CD1c-positive myeloid dendritic cell (primary cell): ENCODE measurements around the gene TBXA2R.
"Not testable (repeated sequence)": the region's sequence is repeated elsewhere in the genome, so short reads cannot be mapped to it uniquely, and the experiment has no call there.

Source experiments
- DNase-seq: peaks from one replicate; pipeline ENCODE4 v3.0.0-alpha.2; 2016; ENCODE audit errors: extremely low spot score

TBXA2R gene

GRCh38 chr19:3606690-3607289 lies at the start of gene TBXA2R:
Gene TBXA2R (minus strand): TSS chr19:3606875. CDS start chr19:3600634, 6,241 bp downstream.
- DNase-seq = peak; percentile 53

- no peak for DNase-seq
Measured at GRCh38 chr19:3656073-3656746, 49.5 kb upstream of the TBXA2R start.

GRCh38 chr19:3655402-3656072 lies 48.9 kb upstream of the TBXA2R start:
- DNase-seq = no peak

DNA sequence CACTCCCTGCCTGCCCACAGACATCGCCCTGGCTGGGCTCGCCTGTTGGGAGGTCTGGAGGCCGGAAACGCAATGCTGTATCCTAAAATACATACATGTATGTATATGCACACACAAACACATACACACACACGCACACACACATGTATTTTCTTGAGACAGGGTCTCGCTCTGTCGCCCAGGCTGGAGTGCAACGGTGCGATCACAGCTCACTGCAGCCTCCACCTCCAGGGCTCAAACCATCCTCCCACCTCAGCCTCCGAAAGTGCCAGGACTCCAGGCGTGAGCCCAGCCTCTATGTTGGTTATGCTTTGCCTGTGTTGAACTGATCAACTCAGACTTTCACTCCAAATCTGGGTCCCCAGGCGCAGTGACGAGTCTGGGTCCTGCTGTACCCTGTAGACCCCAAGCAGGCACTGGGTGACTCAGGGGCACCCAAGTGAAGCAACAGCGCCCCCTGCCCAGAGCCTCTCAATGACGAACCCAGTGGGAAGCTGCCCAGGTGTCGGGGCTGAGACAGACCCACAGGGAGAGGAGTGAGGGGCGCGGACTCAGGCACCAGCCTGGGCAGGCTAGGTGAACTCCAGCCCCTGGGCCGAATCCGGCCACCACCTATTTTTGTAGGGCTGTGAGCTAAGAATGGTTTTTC lies 47.3 kb upstream of the TBXA2R start:
- no peak for DNase-seq

DNA sequence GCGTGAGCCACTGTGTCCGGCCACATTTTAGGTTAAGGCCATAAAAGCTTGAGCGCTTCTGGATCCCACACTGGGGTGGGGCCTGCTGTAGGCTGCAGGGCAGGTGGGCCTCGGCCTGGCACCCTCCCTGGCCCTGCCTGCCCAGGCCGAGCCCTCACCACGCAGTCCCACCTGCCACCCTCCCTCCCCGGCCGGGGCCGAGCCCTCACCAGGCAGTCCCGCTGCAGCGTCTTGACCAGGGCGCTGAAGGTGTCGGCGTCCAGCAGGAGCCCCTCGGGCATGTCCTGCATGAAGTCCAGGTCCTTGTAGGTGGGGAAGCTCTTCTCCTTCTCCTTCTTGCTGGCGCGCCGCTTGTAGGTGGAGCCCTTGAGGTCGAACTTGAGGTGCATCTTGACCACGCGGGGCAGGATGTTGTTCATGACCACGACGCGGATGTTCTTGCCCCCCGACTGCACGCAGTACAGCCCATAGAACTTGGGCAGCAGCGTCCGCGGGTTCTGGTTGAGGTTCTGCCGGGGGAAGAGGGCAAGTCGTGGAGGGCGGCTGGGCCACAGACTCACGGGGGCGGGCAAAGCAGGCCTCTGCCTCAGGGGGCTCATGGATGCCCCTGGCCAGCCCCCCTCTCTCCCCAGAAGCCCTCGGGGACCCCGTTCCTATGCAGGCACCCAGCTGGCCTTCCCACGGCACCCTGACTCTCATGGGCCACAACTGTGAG lies 46.6 kb upstream of the TBXA2R start:
- DNase-seq = no peak

- DNase-seq = no peak
Measured at GRCh38 chr19:3652422-3652821, 45.7 kb upstream of the TBXA2R start.

DNA sequence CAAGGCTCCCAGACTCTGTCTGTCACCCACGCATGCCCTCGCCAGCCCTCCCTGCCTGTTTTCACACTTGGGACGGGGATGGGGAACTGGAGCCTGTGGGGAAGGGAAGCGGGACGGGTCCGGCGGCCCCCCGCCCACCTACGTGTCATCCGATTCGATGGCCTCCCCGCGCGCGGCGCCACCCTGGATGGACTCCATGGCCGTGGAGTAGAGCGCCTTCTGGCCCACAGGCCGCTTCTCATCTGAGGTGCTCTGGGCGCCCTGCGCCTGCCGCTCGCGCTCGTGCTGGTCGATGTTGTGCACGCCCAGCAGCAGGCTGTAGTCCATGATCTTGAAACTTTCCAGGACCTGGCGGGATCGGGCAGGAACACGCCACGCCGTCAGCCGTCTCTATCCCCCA lies 45.0 kb upstream of the TBXA2R start:
- DNase-seq = no peak

GRCh38 chr19:3649888-3650287 lies 43.2 kb upstream of the TBXA2R start:
- DNase-seq = no peak

DNA sequence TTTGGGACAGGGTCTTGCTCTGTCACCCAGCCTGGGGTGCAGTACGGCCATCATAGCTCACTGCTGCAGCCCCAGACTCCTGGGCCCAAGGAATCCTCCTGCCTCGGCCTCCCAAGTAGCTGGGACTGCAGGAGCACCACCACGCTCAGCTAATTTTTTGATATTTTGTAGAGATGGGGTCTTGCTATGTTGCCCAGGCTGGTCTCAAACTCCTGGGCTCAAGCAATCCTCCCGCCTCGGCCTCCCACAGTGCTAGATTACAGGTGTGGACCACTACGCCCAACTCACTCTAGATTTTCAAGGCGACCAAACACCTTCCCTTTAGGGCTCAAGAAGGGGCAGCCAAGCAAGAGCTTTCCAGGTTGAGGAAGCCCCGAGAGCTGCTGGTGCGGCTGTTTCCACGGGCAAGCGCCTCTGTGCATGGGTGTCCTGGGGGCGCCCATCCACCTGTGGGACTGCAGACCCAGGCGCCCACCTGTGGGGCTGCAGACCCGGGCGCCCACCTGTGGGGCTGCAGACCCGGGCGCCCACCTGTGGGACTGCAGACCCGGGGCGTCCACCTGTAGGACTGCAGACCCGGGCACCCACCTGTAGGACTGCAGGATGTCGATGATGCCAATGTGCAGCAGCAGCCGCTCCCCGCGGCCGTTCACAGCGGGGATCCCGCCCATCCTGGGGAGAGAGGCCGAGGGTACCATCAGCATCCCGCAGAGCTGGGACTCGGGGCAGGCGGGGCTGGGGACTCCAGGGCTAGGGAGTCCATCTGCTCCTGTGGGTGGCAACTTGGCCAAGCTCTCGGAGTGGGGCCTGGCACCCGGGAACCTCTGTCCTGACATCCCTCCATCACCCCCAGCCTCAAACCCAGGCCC lies 41.6 kb upstream of the TBXA2R start:
- DNase-seq = no peak

DNA sequence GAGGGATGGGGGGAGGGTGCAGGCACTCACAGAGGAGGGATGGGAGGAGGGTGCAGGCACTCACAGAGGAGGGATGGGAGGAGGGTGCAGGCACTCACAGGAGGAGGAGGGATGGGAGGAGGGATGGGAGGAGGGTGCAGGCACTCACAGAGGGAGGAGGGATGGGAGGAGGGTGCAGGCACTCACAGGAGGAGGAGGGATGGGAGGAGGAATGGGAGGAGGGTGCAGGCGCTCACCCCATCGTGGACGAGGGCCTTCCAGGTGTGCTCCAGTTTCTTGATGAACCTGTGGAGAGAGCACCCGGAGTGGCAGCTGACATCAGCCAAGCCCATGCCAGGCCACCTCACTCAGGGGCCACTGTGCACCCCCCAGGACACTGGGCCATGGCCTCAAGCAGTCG lies 40.4 kb upstream of the TBXA2R start:
- DNase-seq = not testable (repeated sequence)

GRCh38 chr19:3646336-3647092 lies 39.8 kb upstream of the TBXA2R start:
- DNase-seq = no peak

DNA sequence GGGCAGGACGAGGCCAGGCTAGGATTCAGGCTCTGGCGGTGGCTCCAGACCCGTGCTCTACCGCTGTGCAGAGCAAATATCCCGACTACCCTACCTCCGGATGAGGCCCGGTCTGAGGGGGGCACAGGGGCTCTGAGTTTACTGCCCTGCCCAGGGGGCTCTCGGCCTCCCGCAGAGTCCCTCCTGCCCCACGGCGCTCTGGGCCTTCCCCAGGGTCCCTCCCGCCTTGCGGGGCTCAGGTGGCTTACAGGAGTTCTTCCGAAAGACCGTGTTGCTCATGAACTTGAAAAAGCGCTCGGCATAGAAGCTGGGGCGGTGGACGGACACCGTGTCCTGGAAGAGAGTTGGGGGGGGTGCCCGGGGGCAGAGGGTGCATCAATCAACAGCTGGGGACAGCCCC lies 39.1 kb upstream of the TBXA2R start:
- no peak for DNase-seq

- no peak for DNase-seq
Measured at GRCh38 chr19:3645067-3645396, 38.4 kb upstream of the TBXA2R start.

- DNase-seq = no peak
Measured at GRCh38 chr19:3644351-3645066, 37.8 kb upstream of the TBXA2R start.

DNA sequence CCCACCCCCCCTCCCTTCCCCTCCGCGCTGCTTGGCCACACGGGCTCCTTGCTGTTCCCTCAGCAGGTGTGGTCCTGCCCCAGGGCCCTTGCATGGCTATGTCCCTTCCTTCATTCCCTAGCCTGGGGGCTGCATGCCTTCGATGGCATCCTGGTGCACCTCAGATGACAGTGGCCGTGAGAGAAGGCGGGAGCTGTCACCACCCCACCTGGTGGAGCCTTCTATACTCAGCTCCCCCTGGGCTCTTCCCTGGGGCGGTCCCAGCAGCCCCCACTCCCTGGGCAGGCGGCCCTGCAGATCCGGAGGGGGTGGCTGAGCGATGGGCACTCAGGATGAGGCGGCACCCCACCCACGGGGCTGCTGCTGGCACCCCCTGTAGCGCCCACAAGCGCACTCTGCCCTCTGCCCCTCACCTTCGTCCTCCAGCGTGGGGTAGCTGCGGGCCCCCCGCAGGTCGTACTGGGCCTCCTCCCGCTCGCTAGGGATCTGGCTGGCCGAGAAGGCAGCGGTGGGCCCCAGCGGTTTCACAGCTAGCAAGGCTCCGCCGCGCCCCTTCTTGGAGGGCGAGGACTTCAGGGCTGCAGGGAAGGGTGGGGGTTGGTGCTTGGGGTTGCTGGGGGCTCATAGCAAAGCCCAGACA lies 37.1 kb upstream of the TBXA2R start:
- no peak for DNase-seq

DNA sequence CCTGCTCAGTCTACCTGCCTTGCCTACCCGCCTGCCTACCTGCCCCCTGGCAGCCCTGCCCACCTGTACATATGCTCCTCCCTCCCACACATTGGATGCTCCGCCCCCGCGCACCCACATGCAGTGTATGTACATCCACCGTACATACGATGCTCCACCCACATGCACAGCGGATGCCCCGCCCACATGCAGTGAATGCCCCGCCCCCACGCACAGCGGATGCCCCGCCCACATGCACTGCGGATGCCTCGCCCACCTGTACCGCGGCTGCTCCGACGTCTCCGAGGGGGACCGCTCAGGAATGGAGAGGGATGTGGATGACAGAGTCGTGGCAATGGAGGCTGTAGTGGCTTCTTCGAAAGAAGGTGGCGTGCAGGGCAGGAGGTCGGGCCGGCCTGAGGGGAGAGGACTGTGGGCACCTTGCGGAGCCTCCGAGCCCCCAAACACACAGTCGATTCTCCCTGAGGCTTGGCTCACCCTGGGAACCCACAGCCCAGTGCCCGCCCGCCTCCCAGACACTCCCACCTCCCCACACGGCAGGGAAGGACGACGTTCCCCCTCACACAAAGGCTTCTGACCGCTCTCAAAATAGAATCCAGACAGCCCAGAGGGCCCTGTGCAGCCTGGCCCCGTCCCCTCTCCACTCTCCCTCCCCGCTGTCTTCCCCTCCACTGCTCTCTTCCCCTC lies 36.5 kb upstream of the TBXA2R start:
- DNase-seq = no peak

DNA sequence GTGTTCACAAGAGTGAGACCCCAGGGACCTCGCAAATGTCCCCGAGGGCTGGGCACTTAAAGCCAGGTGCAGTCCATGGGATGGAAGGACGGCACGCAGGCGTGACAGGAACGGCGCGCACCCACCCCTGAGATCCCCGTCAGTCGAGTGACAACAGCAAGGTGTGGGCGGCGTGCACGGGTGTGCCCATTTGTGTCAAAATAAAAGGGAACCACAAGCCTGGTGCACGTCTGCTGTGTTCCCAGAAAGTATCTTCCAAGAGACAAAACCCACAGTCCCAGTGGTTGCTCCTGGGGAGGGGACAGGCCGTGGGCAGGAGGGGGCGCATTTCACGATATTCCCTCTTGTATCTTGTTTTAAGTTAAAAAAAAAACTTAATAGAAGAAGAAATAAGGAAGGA lies 35.6 kb upstream of the TBXA2R start:
- no peak for DNase-seq

- no peak for DNase-seq
Measured at GRCh38 chr19:3641515-3642269, 35.0 kb upstream of the TBXA2R start.
